Activated naive CD4-positive, alpha-beta T cell treated with Interleukin-2 at 50 U/mL for 16 hours (primary cell): Measurements from ENCODE around the gene YOD1.
A peak's percentile ranks its signal among the peaks of the same experiment; 100 is the strongest.

Experiments
- DNase-seq: peaks from one replicate; pipeline ENCODE4 v3.0.0-alpha.2; 2020

Gene YOD1

GRCh38 chr1:207071426-207071825 is 20.4 kb upstream of the YOD1 start:
- DNase-seq, result no peak

- no peak for DNase-seq
Observed at GRCh38 chr1:207070811-207071210, 19.8 kb upstream of the YOD1 start.

GRCh38 chr1:207069858-207070506 is 19.0 kb upstream of the YOD1 start:
- no peak for DNase-seq

GRCh38 chr1:207069061-207069460 is 18.1 kb upstream of the YOD1 start:
- no peak for DNase-seq

GRCh38 chr1:207067665-207068064 is 16.7 kb upstream of the YOD1 start:
- no peak for DNase-seq

GRCh38 chr1:207067185-207067584 is 16.2 kb upstream of the YOD1 start:
- DNase-seq, result no peak

GRCh38 chr1:207064561-207064960 is 13.6 kb upstream of the YOD1 start:
- DNase-seq, result no peak

GRCh38 chr1:207063014-207063413 is 12.0 kb upstream of the YOD1 start:
- no peak for DNase-seq

- DNase-seq, result no peak
Observed at GRCh38 chr1:207062058-207062457, 11.1 kb upstream of the YOD1 start.

- DNase-seq, result no peak
Observed at GRCh38 chr1:207060596-207060995, 9.6 kb upstream of the YOD1 start.

GRCh38 chr1:207059881-207060280 is 8.9 kb upstream of the YOD1 start:
- DNase-seq, result no peak

GRCh38 chr1:207058878-207059867 is 8.2 kb upstream of the YOD1 start:
- no peak for DNase-seq

GRCh38 chr1:207058252-207058651 is 7.2 kb upstream of the YOD1 start:
- no peak for DNase-seq

GRCh38 chr1:207056673-207057072 is 5.7 kb upstream of the YOD1 start:
- DNase-seq, result no peak

GRCh38 chr1:207055386-207056001 is 4.5 kb upstream of the YOD1 start:
- no peak for DNase-seq

GRCh38 chr1:207054491-207054890 is 3.5 kb upstream of the YOD1 start:
- no peak for DNase-seq

GRCh38 chr1:207052911-207053769 is 2.1 kb upstream of the YOD1 start, which contains the start of gene PFKFB2:
Gene PFKFB2, plus strand, starts transcription at chr1:207053275. Its CDS starts 1,443 bp downstream, at chr1:207054718.
- peak; percentile 94 for DNase-seq

GRCh38 chr1:207050480-207051190 is 373 bp downstream of the YOD1 start:
- DNase-seq, result peak; percentile 88

- peak; percentile 55 for DNase-seq
Observed at GRCh38 chr1:207049974-207050391, 1.0 kb downstream of the YOD1 start.

- DNase-seq, result no peak
Observed at GRCh38 chr1:207049514-207049913, 1.5 kb downstream of the YOD1 start.

GRCh38 chr1:207049054-207049453 is 2.0 kb downstream of the YOD1 start:
- DNase-seq, result no peak

- no peak for DNase-seq
Observed at GRCh38 chr1:207048041-207048440, 3.0 kb downstream of the YOD1 start.
